SW 1271 (cell line): ENCODE data around the gene C22orf23.
A peak's percentile ranks its signal among the peaks of the same experiment; 100 is the strongest.
"Not testable (repeated sequence)": the region's sequence is repeated elsewhere in the genome, so short reads cannot be mapped to it uniquely, and the experiment has no call there.

ENCODE experiments used
- DNase-seq, 2 experiments: peaks; one replicate each; lab custom pipeline; 2025; lab: John Stamatoyannopoulos, UW

The C22orf23 gene

DNA sequence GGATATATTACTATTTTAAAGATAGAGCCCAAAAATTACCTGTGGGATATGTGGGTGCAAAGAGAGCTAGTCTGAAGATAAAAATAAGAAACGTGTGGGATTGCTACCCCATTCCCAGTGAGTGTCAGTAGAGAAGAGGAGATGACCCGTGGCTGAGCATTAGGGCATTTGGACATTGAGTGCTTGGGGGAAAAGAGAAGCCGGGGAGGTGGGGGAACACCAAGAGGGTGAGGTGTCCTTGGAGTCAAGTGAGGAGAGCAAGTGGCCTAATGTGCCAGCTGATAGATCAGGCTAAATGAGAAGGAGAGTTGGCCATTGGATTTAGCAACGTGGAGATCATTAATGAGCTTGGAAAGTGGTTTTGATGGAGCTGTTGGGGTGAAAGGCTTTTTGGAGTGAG, 1.3 kb upstream of the C22orf23 start:
- no peak for DNase-seq

GRCh38 chr22:37953062-37953436, 352 bp downstream of the C22orf23 start:
- no peak for DNase-seq

DNA sequence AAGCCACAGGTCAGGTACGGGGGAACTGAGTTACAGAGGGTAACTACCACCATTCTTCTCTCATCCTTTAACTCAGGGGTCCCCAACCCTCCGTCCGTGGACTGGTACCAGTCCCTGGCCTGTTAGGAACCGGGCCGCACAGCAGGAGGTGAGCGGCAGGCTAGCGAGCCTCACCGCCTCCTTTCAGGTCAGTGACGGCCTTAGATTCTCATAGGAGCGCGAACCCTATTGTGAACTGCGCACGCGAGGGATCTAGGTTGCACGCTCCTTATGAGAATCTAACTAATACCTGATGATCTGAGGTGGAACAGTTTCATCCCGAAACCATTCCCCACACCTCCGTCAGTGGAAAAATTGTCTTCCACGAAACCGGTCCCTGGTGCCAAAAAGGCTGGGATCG, 772 bp downstream of the C22orf23 start:
- DNase-seq, result not testable (repeated sequence)

GRCh38 chr22:37951305-37951704, 2.1 kb downstream of the C22orf23 start:
- no peak for DNase-seq

DNA sequence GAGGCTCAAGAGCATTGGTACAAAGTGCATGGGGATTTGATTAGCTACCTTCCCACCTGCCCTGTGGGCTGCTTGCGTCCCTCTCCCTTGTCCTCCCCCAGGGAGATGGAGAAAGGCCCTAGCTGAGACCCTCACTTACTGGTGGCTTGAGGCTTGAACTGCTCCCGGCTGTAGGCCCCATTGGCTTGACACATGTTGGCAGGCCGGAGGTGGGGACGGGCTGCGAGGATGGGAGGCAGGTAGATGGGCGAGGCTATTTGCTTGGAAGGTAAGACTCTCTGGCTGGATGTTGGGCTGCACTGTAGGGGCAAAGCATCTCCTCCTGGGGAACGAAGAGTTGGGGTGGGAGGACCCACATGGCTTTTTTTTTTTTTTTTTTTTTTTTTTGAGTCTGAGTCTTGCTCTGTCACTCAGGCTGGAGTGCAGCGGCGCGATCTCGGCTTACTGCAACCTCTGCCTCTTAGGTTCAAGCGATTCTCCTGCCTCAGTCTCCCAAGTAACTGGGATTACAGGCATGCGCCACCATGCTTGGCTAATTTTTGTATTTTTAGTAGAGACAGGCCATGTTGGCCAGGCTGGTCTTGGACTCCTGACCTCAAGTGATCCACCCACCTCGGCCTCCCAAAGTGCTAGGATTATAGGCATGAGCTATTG, 6.1 kb downstream of the C22orf23 start:
- DNase-seq, result not testable (repeated sequence)

DNA sequence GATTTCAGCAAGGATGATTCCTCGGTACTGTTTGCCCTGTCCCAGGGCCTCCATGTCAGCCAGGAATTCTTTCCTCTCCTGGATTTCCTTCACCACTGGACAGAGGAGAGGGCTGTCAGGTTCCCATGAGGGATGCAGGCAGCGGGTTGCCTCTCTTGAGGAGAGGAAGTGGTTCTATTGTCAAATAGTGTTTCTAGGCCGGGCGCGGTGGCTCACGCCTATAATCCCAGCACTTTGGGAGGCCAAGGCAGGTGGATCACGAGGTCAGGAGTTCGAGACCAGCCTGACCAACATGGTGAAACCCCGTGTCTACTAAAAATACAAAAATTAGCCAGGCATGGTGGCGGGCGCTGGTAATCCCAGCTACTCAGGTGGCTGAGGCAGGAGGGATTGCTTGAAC, 9.0 kb downstream of the C22orf23 start:
- DNase-seq, result not testable (repeated sequence)

- DNase-seq, result no peak
Observed at GRCh38 chr22:37943825-37944198, 9.6 kb downstream of the C22orf23 start.

- DNase-seq, result no peak
Observed at GRCh38 chr22:37943136-37943824, 10.1 kb downstream of the C22orf23 start.

GRCh38 chr22:37942133-37942532, 11.3 kb downstream of the C22orf23 start:
- no peak for DNase-seq

GRCh38 chr22:37940698-37941376, 12.6 kb downstream of the C22orf23 start:
- no peak for DNase-seq

GRCh38 chr22:37933711-37934376, 19.6 kb downstream of the C22orf23 start:
- DNase-seq, result peak; percentile 74 to 77

GRCh38 chr22:37932821-37933578, 20.4 kb downstream of the C22orf23 start:
- no peak for DNase-seq

- DNase-seq, result no peak
Observed at GRCh38 chr22:37932401-37932800, 21.0 kb downstream of the C22orf23 start.

DNA sequence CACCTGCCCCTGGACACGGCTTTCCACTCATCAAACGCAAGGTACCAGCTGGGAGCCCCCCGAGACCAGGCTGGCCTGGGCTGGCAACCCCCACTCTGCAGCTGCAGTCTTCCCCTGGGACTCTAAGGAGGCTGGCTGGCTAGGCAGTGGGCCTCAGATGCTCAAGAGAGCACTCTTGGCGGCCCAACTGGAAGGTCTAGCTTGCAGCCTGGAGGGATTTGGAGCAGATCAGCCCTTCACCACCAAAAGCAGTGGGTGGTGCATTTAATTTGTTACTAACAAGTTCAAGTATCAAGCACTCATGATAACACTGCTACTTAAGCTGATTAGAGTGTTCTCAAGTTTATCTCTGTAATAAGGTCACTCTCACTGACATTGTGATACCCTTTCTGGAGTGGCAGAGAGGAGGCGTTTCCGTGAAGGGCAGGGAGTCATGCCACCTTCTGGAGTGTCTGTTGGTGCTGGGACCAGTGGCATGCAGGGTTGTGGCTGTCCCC, 21.5 kb downstream of the C22orf23 start:
- DNase-seq, result no peak

DNA sequence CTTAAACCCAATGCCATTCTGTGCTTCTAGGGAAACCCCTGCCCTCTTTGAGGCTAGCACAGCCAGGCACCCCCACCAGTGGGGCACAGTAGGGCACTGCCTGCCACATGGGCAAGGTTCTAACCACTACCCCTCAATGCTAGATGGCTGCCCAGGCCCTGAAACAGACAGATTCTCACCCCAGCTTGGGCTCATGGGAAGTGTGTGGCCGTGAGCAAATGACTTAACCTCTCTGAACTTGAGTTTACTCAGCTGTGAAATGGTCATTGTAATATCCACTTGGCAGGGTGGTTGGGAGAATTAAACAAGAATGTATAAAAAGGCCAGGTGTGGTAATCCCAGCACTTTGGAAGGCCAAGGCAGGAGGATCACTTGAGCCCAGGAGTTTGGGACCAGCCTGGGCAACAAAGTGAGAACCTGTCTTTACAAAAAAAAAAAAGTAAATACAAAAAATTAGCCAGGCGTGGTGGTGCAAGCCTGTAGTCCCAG, 22.4 kb downstream of the C22orf23 start:
- no peak for DNase-seq

DNA sequence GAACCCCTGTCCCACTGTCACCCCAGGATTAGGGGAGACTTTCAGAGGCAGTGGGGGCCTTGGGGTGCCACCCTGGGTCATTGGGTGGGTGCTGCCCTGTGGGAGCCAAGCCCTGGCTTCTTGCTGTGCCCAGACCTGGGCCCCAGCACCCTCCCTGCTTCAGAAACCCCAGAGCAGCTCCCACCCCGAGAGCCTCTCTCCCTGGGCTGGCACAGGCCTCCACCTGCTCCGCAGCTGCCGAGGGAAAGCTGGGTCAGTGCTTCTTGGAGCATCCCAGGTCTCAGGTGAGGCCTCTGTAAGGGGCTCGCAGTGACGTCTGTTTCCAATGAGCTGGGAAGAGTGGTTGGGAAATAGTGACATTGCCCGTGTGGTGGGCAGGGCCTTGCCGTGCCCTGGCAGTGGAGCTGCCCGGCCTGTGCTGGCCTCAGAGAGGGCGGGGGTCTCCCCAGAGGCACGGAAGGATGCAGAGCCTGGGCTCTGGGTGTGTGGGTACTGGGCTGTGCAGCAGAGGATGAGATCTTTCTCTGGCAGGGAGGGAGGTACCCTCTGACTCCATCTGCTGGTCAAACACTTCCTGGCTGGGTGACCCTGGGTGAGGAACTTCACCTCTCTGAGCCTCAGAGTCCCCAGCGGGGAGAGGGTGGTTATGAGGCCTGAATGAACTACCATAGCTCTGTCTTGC, 23.0 kb downstream of the C22orf23 start:
- no peak for DNase-seq

DNA sequence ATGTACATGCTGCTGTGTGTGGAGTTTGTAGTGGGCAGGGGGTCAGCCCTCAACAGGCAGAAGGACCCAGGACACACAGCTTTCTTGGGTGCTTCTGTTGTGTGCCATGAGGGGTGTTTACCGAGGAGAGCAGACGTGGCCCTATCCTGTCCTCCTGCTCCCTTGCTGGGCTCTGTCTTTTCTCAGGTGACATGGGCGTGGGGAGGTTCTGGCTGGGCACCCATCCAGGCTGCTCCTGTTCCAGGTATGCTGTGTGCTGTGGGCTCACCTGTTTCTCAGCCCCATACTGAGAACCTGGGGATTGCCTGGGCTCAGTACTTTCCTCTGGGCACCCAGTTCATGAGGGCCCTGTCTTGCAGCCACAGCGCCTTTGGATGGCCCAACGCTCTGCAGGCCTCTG, 24.0 kb downstream of the C22orf23 start:
- no peak for DNase-seq

DNA sequence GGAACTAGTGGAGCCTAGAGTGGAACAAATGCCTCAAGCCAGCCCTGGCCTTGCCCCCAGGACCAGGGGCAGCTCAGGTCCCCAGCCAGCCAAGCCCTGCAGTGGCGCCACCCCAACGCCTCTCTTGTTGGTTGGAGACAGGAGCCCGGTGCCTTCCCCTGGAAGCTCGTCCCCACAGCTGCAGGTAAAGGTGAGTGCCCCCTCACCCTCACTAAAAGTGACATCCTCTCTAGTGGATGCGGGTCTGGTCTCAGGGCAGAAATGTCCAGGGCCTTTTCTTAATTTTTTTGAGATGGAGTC, 25.8 kb downstream of the C22orf23 start:
- no peak for DNase-seq

DNA sequence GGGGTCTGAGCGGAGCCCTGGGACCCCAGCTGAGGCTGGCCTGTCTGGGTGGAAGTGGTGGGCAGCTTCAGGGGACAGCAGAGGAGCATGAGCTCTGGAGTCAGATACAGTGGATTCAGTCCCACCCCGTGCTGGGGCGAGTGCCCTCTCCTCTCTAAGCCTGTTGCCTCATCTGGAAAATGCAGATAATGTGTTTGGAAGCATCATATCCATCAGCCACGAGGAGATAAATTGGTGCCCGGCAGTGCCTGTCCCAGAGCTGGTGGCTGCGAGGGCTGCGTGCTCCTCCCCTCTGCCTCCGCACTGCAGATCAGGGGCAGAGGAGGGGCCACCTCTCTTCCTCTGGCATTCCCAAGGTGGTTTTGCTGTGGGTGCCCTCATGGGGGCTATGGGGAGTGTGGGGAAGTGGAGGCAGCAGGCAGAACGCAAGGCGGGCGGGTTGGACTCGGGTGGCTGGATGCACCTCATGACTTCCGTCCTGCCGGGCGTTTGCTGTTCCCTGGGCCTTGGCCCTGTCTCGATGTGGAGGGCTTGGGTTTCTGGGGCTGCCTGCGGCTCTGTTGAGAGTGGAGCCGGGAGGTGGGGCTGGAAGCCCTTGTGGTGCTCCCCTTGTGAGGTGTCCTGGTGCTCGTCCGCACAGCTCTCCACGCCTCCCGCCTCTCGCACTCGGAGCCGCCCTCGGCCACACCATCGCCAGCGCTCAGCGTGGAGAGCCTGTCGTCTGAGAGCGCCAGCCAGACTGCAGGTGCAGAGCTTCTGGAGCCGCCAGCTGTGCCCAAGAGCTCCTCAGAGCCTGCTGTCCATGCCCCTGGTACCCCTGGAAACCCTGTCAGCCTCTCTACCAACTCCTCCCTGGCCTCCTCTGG, 26.4 kb downstream of the C22orf23 start:
- no peak for DNase-seq

- no peak for DNase-seq
Observed at GRCh38 chr22:37926358-37926757, 27.0 kb downstream of the C22orf23 start.
